ENCODE data around the gene CACNG3. TPM values are rescaled to one million over a fixed set of nuclear protein-coding genes. Genes with fewer than 3 reads are reported as not detected.
A peak's percentile ranks its signal among the peaks of the same experiment; 100 is the strongest.

The CACNG3 gene
- not detected for total RNA-seq
- long read RNA-seq = 0 reads

DNA sequence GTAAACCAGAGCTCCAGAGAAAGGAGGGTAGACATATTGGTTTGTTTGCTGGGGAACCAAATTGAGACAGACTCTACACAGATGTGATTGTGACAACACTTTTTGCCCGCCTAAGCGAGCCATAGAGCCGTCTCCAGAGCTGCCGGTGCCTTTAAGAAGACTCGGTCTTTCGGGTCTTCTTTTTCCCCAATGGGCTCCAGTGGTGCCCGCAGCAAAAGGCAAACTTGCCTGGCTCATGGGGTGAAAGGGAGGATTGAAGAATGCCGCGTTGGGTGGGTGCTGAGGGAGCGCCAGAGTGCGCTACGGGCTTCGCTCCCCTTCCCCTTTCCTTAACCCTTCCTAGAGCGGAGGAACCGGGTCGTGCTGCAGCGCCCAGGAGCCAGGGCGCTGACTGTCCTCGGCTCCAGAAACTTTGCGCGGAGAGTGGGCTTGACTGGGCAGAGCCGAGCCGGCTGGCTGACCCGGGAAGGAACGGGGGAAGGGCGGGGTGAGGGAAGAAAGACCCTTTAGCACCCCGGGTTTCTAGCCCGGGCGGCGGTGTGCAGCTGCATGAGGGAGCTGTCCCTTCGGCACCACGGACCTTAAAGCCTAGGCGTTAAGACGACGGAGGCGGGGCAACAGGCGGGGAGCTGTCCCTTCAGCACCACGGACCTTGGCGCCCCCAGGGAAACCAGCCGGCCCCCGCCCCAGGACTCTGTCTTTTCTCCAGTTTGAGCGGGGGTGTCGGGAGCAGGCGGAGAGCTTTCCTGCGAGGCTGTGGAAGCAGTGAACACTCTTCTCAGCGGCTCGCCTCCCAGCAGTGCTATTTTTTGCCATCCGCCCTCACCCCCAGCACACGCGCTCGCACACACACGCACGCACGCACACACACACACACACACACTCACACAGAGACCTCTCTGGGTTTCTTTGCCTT is at the start of gene CACNG3:
CACNG3 (plus strand) TSS at position 880 of the 916 bp plus-strand sequence. CDS start 420 bp downstream, outside the sequence.
- Histone ChIP-seq H3K4me3 (no peak within 1 kb of the TSS), H3K4me1 (no peaks in the 10 kb centered on the region), H3K36me3 (no peaks in the 10 kb centered on the region), H3K27me3 (no peaks in the 10 kb centered on the region), H3K27ac (no peak within 1 kb of the TSS), H3K9me3 (no peaks in the 10 kb centered on the region)
- ATAC-seq (peak in 3 of 4 donors; percentile 49 to 74 (median 60)), DNase-seq (peak; percentile 29 to 59 (median 48))
- 8% methylated on average over 20 of the region's 54 CpGs for WGBS (ENCODE audit: insufficient coverage, low coverage, low lambda C conversion rate, missing lambda C conversion rate)
- intact Hi-C loops (cut with DNase I) = loop anchor here in 1 of 2 donors (10.0 kb wide), 1 partner anchor 211 kb away; no protein-coding TSS in a partner anchor
- TF ChIP-seq POLR2A (IDR thresholded peaks at IDR 0.05) = no peak
- TF ChIP-seq, protein P1, sequence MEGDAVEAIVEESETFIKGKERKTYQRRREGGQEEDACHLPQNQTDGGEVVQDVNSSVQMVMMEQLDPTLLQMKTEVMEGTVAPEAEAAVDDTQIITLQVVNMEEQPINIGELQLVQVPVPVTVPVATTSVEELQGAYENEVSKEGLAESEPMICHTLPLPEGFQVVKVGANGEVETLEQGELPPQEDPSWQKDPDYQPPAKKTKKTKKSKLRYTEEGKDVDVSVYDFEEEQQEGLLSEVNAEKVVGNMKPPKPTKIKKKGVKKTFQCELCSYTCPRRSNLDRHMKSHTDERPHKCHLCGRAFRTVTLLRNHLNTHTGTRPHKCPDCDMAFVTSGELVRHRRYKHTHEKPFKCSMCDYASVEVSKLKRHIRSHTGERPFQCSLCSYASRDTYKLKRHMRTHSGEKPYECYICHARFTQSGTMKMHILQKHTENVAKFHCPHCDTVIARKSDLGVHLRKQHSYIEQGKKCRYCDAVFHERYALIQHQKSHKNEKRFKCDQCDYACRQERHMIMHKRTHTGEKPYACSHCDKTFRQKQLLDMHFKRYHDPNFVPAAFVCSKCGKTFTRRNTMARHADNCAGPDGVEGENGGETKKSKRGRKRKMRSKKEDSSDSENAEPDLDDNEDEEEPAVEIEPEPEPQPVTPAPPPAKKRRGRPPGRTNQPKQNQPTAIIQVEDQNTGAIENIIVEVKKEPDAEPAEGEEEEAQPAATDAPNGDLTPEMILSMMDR (IDR thresholded peaks at IDR 0.05) = no peak

DNA sequence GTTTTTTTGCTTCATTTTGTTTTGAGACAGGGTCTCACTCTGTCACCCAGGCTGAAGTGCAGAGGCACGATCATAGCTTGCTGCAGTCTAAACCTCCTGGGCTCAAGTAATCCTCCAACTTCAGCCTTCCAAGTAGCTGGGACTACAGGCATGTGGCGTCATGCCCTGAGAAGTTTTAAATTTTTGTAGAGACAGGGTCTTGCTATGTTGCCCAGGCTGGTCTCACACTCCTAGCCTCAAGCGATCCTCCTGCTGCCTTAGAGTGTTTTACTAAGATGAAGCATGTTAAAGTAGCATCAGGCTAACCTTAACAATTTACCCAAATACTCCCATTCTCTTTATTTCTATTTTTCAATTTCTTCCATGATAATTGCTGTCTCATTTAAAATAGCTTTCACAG is 49.2 kb upstream of the CACNG3 start:
- 61% methylated on average over 3 of the region's 3 CpGs for WGBS (ENCODE audit: insufficient coverage, low coverage, low lambda C conversion rate, missing lambda C conversion rate)
- intact Hi-C loops (cut with DNase I) = no loop called here
- TF ChIP-seq, protein P1 (IDR thresholded peaks at IDR 0.05) = no peak
- no peak for ATAC-seq
- no peaks in the 10 kb centered on the region for H3K9me3 ChIP-seq
- H3K36me3 ChIP-seq = no peaks in the 10 kb centered on the region
- DNase-seq = no peak
- no peak overlapping the region for H3K4me3 ChIP-seq
- no peak overlapping the region for H3K27ac ChIP-seq
- no peaks in the 10 kb centered on the region for H3K27me3 ChIP-seq
- no peaks in the 10 kb centered on the region for H3K4me1 ChIP-seq

DNA sequence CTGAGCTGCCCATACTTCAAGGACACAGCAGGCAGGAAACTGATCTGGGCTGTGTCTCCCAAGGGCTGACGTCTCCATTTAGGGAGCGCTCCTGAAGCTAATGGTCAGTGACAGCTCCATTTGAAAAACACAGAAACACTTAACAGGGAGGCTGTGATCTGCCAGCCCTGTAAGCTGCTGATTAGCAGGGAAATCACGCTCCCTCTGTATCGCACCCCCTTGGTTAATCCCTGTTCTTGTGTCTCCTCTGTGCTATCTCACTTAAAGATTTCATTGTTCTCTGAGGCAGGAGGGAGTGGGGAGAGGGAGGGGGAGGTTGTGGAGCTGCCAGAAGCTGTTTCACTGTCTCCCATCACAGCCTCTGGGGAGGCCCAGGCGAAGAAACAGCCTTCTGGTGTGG is 47.4 kb upstream of the CACNG3 start:
- Histone ChIP-seq H3K9me3 (no peaks in the 10 kb centered on the region), H3K36me3 (no peaks in the 10 kb centered on the region), H3K4me1 (no peaks in the 10 kb centered on the region), H3K27ac (no peak overlapping the region), H3K4me3 (no peak overlapping the region), H3K27me3 (peaks cover 0 to 5% of the 10 kb centered on the region in 2 donors)
- DNase-seq (no peak), ATAC-seq (no peak)
- TF ChIP-seq, protein P1 (IDR thresholded peaks at IDR 0.05) = no peak
- no peak for TF ChIP-seq POLR2A (IDR thresholded peaks at IDR 0.05)
- 0% methylated on average over 1 of the region's 5 CpGs for WGBS (ENCODE audit: insufficient coverage, low coverage, low lambda C conversion rate, missing lambda C conversion rate)
- intact Hi-C loops (cut with DNase I) = no loop called here

DNA sequence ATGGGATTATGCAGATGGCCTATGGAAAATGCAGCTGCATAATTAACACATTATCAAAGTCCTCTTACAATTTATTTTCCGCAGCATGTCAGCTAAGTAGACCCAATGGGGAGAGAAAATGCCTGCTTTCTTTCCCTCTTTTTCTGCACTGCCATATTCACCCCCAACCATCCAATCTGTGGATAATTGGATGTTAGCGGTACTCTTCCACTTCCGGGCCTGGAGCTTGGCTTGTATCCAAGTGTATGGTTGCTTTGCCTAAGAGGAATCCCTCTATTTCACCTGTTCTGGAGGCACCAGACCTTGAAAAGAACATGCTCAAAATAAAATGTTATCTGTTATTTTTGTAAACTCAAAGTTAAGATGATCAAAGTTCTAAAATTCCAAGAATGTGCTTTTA is 41.1 kb upstream of the CACNG3 start:
- Histone ChIP-seq H3K27ac (no peak overlapping the region), H3K36me3 (no peaks in the 10 kb centered on the region), H3K9me3 (no peaks in the 10 kb centered on the region), H3K27me3 (peaks cover 0 to 6% of the 10 kb centered on the region in 2 donors), H3K4me1 (no peaks in the 10 kb centered on the region), H3K4me3 (no peak overlapping the region)
- DNase-seq (no peak), ATAC-seq (no peak)
- WGBS (ENCODE audit: insufficient coverage, low coverage, low lambda C conversion rate, missing lambda C conversion rate) = 80% methylated on average over 3 of the region's 3 CpGs
- TF ChIP-seq, protein P1 (IDR thresholded peaks at IDR 0.05) = no peak
- no peak for TF ChIP-seq POLR2A (IDR thresholded peaks at IDR 0.05)
- intact Hi-C loops (cut with DNase I) = no loop called here

All from right lobe of liver (tissue), 6 donors.